Keratinocyte (primary cell): ENCODE results near the gene WSB1. TPM values are rescaled to one million over a fixed set of nuclear protein-coding genes. Genes with fewer than 3 reads are reported as not detected.

Experiments used
- DNase-seq: peaks from one replicate; pipeline ENCODE4 v3.0.0-alpha.2; 2011; ENCODE audit warnings: low read depth, missing footprints, low spot score
- FAIRE-seq: peaks from 2 replicates; lab custom pipeline; 2011; peaks lifted over from hg19 to GRCh38; lab: Jason Lieb, UNC
- H2AFZ ChIP-seq: 2 replicates; pipeline ENCODE4 v1.6.0; 2012; ENCODE audit warnings: low read length, control low read depth, inconsistent platforms; ENCODE audit not compliant: control insufficient read depth
- H3K27ac ChIP-seq: 2 replicates; pipeline ENCODE4 v1.5.1; 2011; ENCODE audit warnings: low read length; ENCODE audit not compliant: control insufficient read depth, insufficient read depth
- H3K27me3 ChIP-seq: 3 replicates; pipeline ENCODE4 v1.6.0; 2011; ENCODE audit warnings: low read length; ENCODE audit not compliant: control insufficient read depth, insufficient read depth; ENCODE audit errors: extremely low read depth
- H3K36me3 ChIP-seq, 2 experiments: 2 replicates in 1 of 2; 3 replicates in 1 of 2; pipeline ENCODE4 v1.5.1; 2011; ENCODE audit warnings: low read length in 2 of 2, mild to moderate bottlenecking in 1 of 2; ENCODE audit not compliant: control insufficient read depth in 2 of 2, insufficient read depth in 2 of 2; ENCODE audit errors: extremely low read depth in 1 of 2
- H3K4me1 ChIP-seq: 3 replicates; pipeline ENCODE4 v1.5.1; 2011; ENCODE audit warnings: low read length; ENCODE audit not compliant: control insufficient read depth, insufficient read depth; ENCODE audit errors: extremely low read depth
- H3K4me2 ChIP-seq: 3 replicates; pipeline ENCODE4 v1.6.0; 2011; ENCODE audit warnings: low read depth, low read length; ENCODE audit not compliant: control insufficient read depth, insufficient read depth; ENCODE audit errors: extremely low read depth
- H3K4me3 ChIP-seq, 3 experiments: fragments of 200-600 bp in 1 of 3; sonication (generic) in 1 of 3; 2 replicates in 2 of 3; 3 replicates in 1 of 3; pipeline ENCODE4 v1.5.1; 2011 to 2016; ENCODE audit warnings: low read length in 3 of 3, mild to moderate bottlenecking in 3 of 3, control low read depth in 2 of 3, inconsistent platforms in 1 of 3, low read depth in 1 of 3, mixed read lengths in 1 of 3, mixed run types in 1 of 3, moderate library complexity in 1 of 3; ENCODE audit not compliant: control insufficient read depth in 2 of 3, insufficient read depth in 2 of 3; ENCODE audit errors: extremely low read depth in 1 of 3
- H3K79me2 ChIP-seq: 2 replicates; pipeline ENCODE4 v1.6.0; 2012; ENCODE audit warnings: low read length; ENCODE audit not compliant: control insufficient read depth, insufficient read depth
- H3K9ac ChIP-seq: 3 replicates; pipeline ENCODE4 v1.6.0; 2011; ENCODE audit warnings: low read length; ENCODE audit not compliant: control insufficient read depth, insufficient read depth; ENCODE audit errors: extremely low read depth
- H3K9me1 ChIP-seq: 3 replicates; pipeline ENCODE4 v1.6.0; 2011; ENCODE audit warnings: low read length; ENCODE audit not compliant: control insufficient read depth, insufficient read depth; ENCODE audit errors: extremely low read depth
- H3K9me3 ChIP-seq: 2 replicates; pipeline ENCODE4 v1.5.1; 2012; ENCODE audit warnings: low read depth, low read length; ENCODE audit not compliant: control insufficient read depth
- H4K20me1 ChIP-seq: 3 replicates; pipeline ENCODE4 v1.6.0; 2011; ENCODE audit warnings: low read length; ENCODE audit not compliant: control insufficient read depth, insufficient read depth; ENCODE audit errors: extremely low read depth
- EZH2 ChIP-seq: IDR thresholded peaks from one replicate; pipeline ENCODE4 v1.6.1; 2012; ENCODE audit warnings: inconsistent platforms, mild to moderate bottlenecking, low read length, moderate library complexity
- dilution Hi-C: fragments of 300-500 bp; cut with MboI; formaldehyde crosslinking; loops from one replicate; pipeline ENCODE4 v1.7.0; 2020; ENCODE audit warnings: low sequenced_read_pairs; ENCODE audit not compliant: extremely low pct_ligation_motif_present
- polyA plus RNA-seq, 5 experiments: library from polyadenylated mRNA; depleted of rRNA in 3 of 5; stranded (reverse) in 3 of 5; stranded (forward) in 1 of 5; unstranded in 1 of 5; fragments of >200 nt; gene quantifications; 1 replicate in 1 of 5; 2 replicates in 3 of 5; 3 replicates in 1 of 5; pipeline versions ENCODE4 v1.2.1 to v1.2.3, GENCODE V29; 2011 to 2012; ENCODE audit warnings: missing spikeins in 2 of 5, low read depth in 1 of 5, low replicate concordance in 1 of 5
- TF ChIP-seq, protein P1 (sequence below), 3 experiments: IDR thresholded peaks in 1 of 3; conservative IDR thresholded peaks in 1 of 3; optimal IDR thresholded peaks in 1 of 3; 2 replicates in 2 of 3; 3 replicates in 1 of 3; pipeline versions ENCODE3 to v1.5.1; 2011; ENCODE audit warnings: low read length in 3 of 3, mild to moderate bottlenecking in 3 of 3, moderate library complexity in 2 of 3, control low read depth in 1 of 3, inconsistent platforms in 1 of 3; ENCODE audit not compliant: insufficient read depth in 2 of 3; ENCODE audit errors: extremely low read depth in 1 of 3

The WSB1 gene
- polyA plus RNA-seq, 1 donor (not counting 4 experiments of a cell fraction or from before 2014, with no cell fraction given), result 135 TPM

DNA sequence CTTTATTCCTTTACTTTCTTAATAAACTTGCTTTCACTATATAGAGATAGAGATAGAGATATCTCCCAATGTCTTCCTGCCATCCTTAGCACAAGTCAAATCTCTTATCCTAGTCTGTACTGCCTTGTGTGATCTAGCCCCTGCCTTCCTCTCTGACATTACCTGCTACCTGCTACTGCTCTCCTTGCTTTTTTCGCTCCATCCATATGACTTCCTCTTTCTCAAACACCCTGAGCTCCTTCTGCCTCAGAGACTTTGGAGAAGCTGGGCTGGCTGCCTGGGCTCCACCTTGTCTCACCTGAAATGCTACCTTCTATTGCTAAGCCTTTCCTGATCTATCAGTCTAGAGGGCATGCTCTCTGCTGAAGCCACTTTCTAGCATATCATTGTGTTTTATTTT is 24.7 kb upstream of the WSB1 start:
- FAIRE-seq, result no peak
- no peak overlapping the region for H3K4me3 ChIP-seq
- no peak for DNase-seq
- no peak overlapping the region for H2AFZ ChIP-seq
- H3K4me2 ChIP-seq, result no peak overlapping the region
- no peak overlapping the region for H3K27ac ChIP-seq
- TF ChIP-seq, protein P1, sequence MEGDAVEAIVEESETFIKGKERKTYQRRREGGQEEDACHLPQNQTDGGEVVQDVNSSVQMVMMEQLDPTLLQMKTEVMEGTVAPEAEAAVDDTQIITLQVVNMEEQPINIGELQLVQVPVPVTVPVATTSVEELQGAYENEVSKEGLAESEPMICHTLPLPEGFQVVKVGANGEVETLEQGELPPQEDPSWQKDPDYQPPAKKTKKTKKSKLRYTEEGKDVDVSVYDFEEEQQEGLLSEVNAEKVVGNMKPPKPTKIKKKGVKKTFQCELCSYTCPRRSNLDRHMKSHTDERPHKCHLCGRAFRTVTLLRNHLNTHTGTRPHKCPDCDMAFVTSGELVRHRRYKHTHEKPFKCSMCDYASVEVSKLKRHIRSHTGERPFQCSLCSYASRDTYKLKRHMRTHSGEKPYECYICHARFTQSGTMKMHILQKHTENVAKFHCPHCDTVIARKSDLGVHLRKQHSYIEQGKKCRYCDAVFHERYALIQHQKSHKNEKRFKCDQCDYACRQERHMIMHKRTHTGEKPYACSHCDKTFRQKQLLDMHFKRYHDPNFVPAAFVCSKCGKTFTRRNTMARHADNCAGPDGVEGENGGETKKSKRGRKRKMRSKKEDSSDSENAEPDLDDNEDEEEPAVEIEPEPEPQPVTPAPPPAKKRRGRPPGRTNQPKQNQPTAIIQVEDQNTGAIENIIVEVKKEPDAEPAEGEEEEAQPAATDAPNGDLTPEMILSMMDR (optimal IDR thresholded peaks at IDR 0.05 in 1 of 3, IDR thresholded peaks at IDR 0.05 in 1 of 3, conservative IDR thresholded peaks at IDR 0.05 in 1 of 3; ENCODE audit: extremely low read depth in 1 of 3, insufficient read depth in 2 of 3, low read length in 3 of 3), result no peak
- no peak for TF ChIP-seq EZH2
- H3K9me1 ChIP-seq, result no peaks in the 10 kb centered on the region
- no peaks in the 10 kb centered on the region for H3K36me3 ChIP-seq
- no peaks in the 10 kb centered on the region for H4K20me1 ChIP-seq
- dilution Hi-C loops, result no loop called here
- no peaks in the 10 kb centered on the region for H3K79me2 ChIP-seq
- no peaks in the 10 kb centered on the region for H3K4me1 ChIP-seq
- H3K27me3 ChIP-seq, result no peaks in the 10 kb centered on the region
- H3K9ac ChIP-seq, result no peak overlapping the region
- H3K9me3 ChIP-seq, result no peaks in the 10 kb centered on the region

- Histone ChIP-seq H3K27ac (no peak overlapping the region), H3K4me2 (no peak overlapping the region), H3K27me3 (no peaks in the 10 kb centered on the region), H3K4me3 (no peak overlapping the region), H4K20me1 (no peaks in the 10 kb centered on the region), H3K4me1 (no peaks in the 10 kb centered on the region), H3K79me2 (no peaks in the 10 kb centered on the region), H3K9ac (no peak overlapping the region), H3K9me1 (no peaks in the 10 kb centered on the region), H2AFZ (no peak overlapping the region), H3K36me3 (no peaks in the 10 kb centered on the region), H3K9me3 (no peaks in the 10 kb centered on the region)
- no peak for DNase-seq
- FAIRE-seq, result no peak
- dilution Hi-C loops, result no loop called here
- TF ChIP-seq, protein P1 (optimal IDR thresholded peaks at IDR 0.05 in 1 of 3, IDR thresholded peaks at IDR 0.05 in 1 of 3, conservative IDR thresholded peaks at IDR 0.05 in 1 of 3; ENCODE audit: extremely low read depth in 1 of 3, insufficient read depth in 2 of 3, low read length in 3 of 3), result no peak
- TF ChIP-seq EZH2, result no peak
Observed at GRCh38 chr17:27269974-27270373, 23.9 kb upstream of the WSB1 start.
